22Rv1 (cell line): ENCODE measurements around the gene SAP30L.

ENCODE experiments used
- H3K27ac ChIP-seq: fragments of 450-650 bp; 2 replicates; pipeline ENCODE4 v1.5.1; 2017
- ZFX ChIP-seq: fragments of 450-650 bp; IDR thresholded peaks from 2 replicates; pipeline ENCODE4 v1.6.1; 2017; ENCODE audit warnings: antibody characterized with exemption, borderline replicate concordance
- TF ChIP-seq, protein P1 (sequence below): fragments of 450-650 bp; IDR thresholded peaks from 2 replicates; pipeline ENCODE4 v1.5.1; 2017; ENCODE audit warnings: mild to moderate bottlenecking

The SAP30L gene

DNA sequence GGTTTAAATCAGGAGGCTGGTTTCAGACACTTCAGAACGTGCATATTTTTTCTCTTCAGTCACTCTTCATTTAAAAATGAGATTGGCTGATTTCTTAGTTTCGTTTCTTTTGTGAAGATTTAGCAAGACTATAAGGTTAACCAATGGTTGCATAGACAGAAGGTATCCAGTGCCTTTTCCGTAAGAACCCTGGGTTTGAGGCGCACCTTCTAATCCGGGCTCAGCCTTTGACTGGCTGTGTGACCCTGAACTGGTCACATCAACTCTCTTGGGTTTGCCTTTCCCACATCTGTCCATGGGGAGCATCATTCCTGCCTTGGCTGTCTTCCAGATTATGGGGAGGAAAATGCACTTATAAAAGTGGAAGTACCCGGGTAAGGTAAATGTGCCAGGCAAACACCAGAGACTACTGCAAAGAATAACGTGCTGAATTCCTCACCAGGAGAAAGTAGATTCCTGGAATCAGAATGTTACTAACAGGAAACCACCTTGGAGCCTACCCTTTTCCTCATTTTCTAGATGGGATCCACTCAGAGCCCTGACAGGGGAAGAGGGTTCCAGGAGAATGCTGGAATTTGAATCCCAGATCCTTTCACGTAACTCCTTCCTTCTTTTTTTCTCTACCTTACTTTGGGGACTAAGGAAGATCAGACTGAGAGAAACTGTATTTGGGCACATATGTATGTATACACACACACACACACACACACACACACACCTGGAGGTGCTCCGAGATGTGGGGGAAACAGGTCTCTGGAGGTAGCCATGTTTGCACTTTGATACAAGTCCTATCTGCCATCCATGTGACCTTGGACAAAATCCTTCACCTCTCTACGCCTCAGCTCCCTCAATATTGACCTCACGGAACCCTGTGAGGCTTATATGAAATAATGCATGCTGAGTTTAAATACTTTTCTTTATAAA lies 25.4 kb downstream of the SAP30L start:
- H3K27ac ChIP-seq: no peak overlapping the region
- TF ChIP-seq, protein P1, sequence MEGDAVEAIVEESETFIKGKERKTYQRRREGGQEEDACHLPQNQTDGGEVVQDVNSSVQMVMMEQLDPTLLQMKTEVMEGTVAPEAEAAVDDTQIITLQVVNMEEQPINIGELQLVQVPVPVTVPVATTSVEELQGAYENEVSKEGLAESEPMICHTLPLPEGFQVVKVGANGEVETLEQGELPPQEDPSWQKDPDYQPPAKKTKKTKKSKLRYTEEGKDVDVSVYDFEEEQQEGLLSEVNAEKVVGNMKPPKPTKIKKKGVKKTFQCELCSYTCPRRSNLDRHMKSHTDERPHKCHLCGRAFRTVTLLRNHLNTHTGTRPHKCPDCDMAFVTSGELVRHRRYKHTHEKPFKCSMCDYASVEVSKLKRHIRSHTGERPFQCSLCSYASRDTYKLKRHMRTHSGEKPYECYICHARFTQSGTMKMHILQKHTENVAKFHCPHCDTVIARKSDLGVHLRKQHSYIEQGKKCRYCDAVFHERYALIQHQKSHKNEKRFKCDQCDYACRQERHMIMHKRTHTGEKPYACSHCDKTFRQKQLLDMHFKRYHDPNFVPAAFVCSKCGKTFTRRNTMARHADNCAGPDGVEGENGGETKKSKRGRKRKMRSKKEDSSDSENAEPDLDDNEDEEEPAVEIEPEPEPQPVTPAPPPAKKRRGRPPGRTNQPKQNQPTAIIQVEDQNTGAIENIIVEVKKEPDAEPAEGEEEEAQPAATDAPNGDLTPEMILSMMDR: no peak
- no peak for TF ChIP-seq ZFX

DNA sequence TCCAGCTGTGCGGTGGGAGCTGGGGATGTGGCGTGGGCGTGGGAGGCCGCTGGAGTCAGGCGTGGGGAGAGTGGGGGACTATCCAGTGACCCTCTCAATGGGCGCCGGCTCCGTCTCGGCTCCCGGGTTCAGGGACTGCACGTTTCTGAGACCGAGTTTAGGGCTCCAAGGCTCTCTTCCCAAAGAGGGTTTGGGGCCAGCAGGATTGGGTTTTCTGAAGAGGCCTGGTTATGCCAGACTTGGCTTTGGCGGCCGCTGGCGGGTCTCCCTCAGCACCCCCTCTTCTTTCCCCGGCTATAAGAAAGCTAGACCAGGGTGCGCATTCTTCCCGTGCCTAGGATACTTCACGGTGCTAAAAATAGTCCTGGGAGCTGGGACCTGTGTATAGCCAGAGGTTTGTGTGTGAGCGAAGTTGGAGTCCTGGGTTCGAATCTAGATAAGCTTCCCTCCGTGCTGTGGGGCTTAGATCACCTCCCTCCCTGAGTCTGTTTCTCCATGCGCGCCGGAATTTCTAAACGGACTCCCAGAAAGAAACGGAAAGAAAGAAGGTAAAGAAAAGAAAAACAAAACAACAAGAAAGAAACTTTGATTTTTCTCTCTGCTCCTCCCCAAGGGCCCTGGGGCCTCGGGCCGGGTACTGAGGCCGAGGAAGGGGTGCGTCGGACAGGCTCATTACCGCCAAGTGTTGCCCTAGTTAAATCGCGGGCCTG lies 27.2 kb downstream of the SAP30L start:
- TF ChIP-seq, protein P1: no peak
- TF ChIP-seq ZFX: no peak
- no peak overlapping the region for H3K27ac ChIP-seq

DNA sequence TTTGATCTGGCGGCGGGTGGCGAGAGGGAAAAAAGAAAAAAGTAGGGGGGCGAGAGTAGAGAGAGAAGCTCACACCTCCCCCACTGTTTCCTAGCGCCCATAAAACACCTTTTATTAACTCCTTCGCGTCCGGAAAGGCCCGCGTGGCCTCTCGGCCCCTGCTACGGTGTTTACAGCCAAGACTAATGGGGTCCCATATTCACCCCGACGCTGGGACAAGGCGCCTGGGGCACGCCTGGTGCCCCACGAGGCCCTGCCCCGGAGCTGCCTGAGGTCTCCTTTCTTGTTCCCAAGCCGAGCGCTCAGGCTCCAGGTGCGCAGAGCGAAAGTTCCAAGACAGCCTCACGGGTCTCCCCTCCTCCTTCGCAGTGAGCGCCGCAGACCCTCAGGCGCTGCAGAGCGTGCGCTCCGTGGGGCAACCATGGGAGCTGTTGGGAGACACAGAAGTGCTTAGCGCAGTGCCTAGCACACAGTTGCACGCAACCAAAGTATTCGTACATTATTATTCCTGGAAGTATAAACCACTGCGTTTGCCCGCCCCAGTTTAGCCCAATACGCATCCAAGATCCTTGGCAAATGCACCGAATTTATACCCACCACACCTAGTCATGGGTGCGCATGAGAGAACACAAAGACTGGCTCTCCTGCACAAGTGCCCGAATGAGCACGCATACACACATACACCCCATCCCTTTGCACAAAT lies 27.9 kb downstream of the SAP30L start:
- TF ChIP-seq, protein P1: no peak
- no peak for TF ChIP-seq ZFX
- no peak overlapping the region for H3K27ac ChIP-seq

DNA sequence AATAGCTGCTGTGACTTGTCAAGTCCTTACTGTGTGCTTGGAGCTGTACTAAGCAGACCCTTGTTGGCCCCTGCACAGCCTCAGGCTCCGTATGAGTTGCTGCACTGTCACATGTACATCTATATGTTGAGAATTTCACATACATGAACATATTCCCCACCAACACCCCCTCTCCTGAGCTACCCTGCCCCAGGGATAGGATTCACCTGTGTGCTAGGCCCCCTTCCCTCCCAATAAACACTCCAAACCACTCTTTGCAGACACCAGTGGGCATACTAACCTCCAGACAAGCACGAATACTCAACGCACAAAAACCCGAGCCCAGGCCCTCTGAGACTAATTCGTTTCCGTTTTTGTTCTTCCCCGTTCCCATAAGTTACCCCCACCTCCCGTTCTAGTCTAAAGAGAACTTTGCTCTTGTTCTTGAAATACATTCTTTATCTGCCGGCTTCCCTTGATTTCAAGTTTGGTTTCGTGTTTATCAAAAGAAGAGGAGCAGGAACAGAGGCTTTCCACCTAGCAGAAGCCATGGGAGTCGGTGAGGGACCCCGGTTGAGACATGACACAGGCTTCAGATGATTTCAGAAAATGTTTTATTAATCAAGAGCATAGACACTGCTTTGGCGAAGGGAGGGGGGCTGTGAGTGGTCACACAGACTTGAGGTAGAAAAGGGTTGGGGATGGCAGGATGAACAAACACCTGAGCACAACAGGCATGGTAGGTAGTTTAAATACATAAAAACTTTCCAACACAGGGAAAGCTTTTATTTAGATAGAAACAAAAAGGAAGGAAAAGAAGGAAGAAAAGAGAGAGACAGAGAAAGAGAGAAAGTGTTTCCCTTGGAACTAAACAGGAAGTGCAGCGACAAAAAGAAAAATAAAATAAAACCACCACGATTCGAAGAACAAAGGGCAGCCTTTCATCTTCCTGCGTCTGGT lies 28.9 kb downstream of the SAP30L start:
- no peak overlapping the region for H3K27ac ChIP-seq
- no peak for TF ChIP-seq ZFX
- TF ChIP-seq, protein P1: no peak

DNA sequence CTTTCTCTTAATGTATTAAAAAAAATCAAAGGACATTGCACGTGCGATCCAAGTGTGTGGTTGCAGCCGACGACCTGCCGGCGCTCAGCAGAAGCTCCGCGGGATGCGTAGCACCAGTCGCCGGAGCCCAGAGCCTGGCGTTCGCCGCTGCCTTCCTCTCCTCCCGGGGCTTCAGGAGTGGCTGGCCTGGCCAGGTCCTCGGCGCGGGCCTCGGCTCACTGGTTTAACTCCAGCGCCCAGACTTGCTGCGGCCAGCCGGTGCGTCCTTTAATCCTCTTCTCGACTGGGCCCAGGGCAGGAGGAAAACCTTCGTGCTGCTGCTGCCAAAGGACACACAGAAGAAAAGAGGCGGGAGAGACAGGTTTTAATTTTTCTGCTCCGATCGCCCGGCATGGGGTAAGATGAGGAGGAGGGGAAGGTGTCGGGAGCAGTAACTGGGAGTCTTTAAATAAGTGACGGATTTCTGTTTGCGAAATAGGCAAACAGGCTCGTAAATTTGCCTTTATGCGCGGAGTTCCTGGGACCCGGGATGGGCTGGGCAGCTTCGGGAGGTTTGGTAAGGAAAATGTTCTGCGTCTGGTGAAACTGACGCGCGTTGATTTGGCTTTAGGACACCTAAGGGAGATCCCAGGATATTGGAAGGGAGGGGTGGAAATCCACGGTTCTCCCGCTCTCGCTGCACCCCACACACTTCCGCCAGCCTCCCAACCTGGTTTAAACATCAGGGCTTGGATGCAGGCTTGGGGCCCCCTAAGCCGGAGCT lies 30.0 kb downstream of the SAP30L start:
- TF ChIP-seq ZFX: no peak
- TF ChIP-seq, protein P1: no peak
- H3K27ac ChIP-seq: no peak overlapping the region
